GM12878 (cell line): Measurements from ENCODE around the gene ZNF574. TPM values are rescaled to one million over a fixed set of nuclear protein-coding genes. Genes with fewer than 3 reads are reported as not detected.

Experiments used
- ATAC-seq: fragments of 200-7000 bp; cut with Tn5 transposase; 3 replicates; pipeline ENCODE4 v1.9.1; 2020; ENCODE audit warnings: mild to moderate bottlenecking, moderate library complexity
- BruUV-seq: library from RNA; stranded (reverse); fragments of 400-500 nt; replicated peaks from 2 replicates; lab custom pipeline; 2021; lab: Mats Ljungman, UMichigan
- CTCF ChIA-PET: fragments of 300-600 bp; sonication (Branson Sonifier 250); formaldehyde crosslinking; extraction: SDS; loops from one replicate; lab custom pipeline; 2021; ENCODE audit warnings: inconsistent platforms; lab: Yijun Ruan, JAX
- POLR2A ChIA-PET: fragments of 350-600 bp; formaldehyde crosslinking; extraction: SDS; loops from one replicate; lab custom pipeline; 2021; ENCODE audit warnings: inconsistent platforms; lab: Charles Lee
- RAD21 ChIA-PET: fragments of 300-600 bp; sonication (Branson Sonifier 250); formaldehyde crosslinking; loops from one replicate; lab custom pipeline; 2023; ENCODE audit warnings: antibody characterized with exemption; ENCODE audit not compliant: unreplicated experiment; lab: Charles Lee
- SMC1A ChIA-PET: fragments of 300-600 bp; sonication (Branson Sonifier 250); formaldehyde crosslinking; loops from one replicate; lab custom pipeline; 2023; ENCODE audit not compliant: unreplicated experiment, uncharacterized antibody; lab: Charles Lee
- DNase-seq: peaks from one replicate; pipeline ENCODE4 v3.0.0-alpha.2; 2011; ENCODE audit warnings: low read depth, low spot score
- FAIRE-seq: peaks from 3 replicates; lab custom pipeline; 2011; peaks lifted over from hg19 to GRCh38; lab: Jason Lieb, UNC
- H2AFZ ChIP-seq: 2 replicates; pipeline ENCODE4 v1.6.0; 2011; ENCODE audit warnings: low read depth, low read length, control low read depth; ENCODE audit not compliant: control insufficient read depth
- H3K27ac ChIP-seq: 2 replicates; pipeline ENCODE4 v1.5.1; 2011; ENCODE audit warnings: control low read depth; ENCODE audit not compliant: control insufficient read depth, insufficient read depth
- H3K27me3 ChIP-seq, 2 experiments: replicated peaks in 1 of 2; 2 replicates each; pipeline versions ENCODE4 v1.6.0 to v1.6.1; 2011; ENCODE audit warnings: low read length in 1 of 2; ENCODE audit not compliant: control insufficient read depth in 2 of 2, insufficient read depth in 2 of 2
- H3K36me3 ChIP-seq, 2 experiments: 2 replicates each; pipeline ENCODE4 v1.5.1; 2011; ENCODE audit warnings: low read length in 1 of 2; ENCODE audit not compliant: control insufficient read depth in 2 of 2, insufficient read depth in 2 of 2
- H3K4me1 ChIP-seq: 2 replicates; pipeline ENCODE4 v1.6.1; 2011; ENCODE audit warnings: mild to moderate bottlenecking, low read length, moderate library complexity, mixed read lengths; ENCODE audit not compliant: control insufficient read depth, insufficient read depth
- H3K4me2 ChIP-seq: 2 replicates; pipeline ENCODE4 v1.6.0; 2011; ENCODE audit warnings: control low read depth; ENCODE audit not compliant: control insufficient read depth, insufficient read depth
- H3K4me3 ChIP-seq: fragments of 200-600 bp; sonication (generic); 2 replicates; pipeline ENCODE4 v1.5.1; 2016
- H3K79me2 ChIP-seq: 2 replicates; pipeline ENCODE4 v1.6.0; 2011; ENCODE audit warnings: low read length; ENCODE audit not compliant: control insufficient read depth, insufficient read depth
- H3K9ac ChIP-seq: 2 replicates; pipeline ENCODE4 v1.8.0; 2011; ENCODE audit warnings: low read length, control low read depth, mixed read lengths; ENCODE audit not compliant: control insufficient read depth, insufficient read depth
- H3K9me3 ChIP-seq: replicated peaks from 3 replicates; pipeline ENCODE4 v1.5.1; 2011; ENCODE audit warnings: mild to moderate bottlenecking, low read length; ENCODE audit not compliant: control insufficient read depth, insufficient read depth
- H4K20me1 ChIP-seq: 2 replicates; pipeline ENCODE4 v1.6.0; 2011; ENCODE audit not compliant: control insufficient read depth, insufficient read depth
- ATF7 ChIP-seq: fragments of 450-650 bp; IDR thresholded peaks from 2 replicates; pipeline ENCODE4 v1.6.1; 2016; ENCODE audit warnings: low read depth, mild to moderate bottlenecking
- BACH1 ChIP-seq: fragments of 450-650 bp; IDR thresholded peaks from 2 replicates; pipeline ENCODE4 v1.6.1; 2017; ENCODE audit warnings: mild to moderate bottlenecking, borderline replicate concordance
- CHD4 ChIP-seq: fragments of 200-600 bp; sonication (generic); IDR thresholded peaks from 2 replicates; pipeline ENCODE4 v1.6.1; 2016; ENCODE audit warnings: mild to moderate bottlenecking
- CREB1 ChIP-seq: IDR thresholded peaks from 2 replicates; pipeline ENCODE4 v1.6.1; 2012; ENCODE audit warnings: low read depth, mild to moderate bottlenecking, inconsistent platforms
- DPF2 ChIP-seq: fragments of 450-650 bp; IDR thresholded peaks from 2 replicates; pipeline ENCODE4 v1.6.1; 2017; ENCODE audit warnings: mild to moderate bottlenecking
- E2F4 ChIP-seq: IDR thresholded peaks from 2 replicates; pipeline ENCODE4 v1.6.1; 2012; ENCODE audit warnings: low read depth, low read length, improper control_type of control experiment
- NR2C1 ChIP-seq: fragments of 450-650 bp; IDR thresholded peaks from 2 replicates; pipeline ENCODE4 v1.6.1; 2017; ENCODE audit warnings: antibody characterized with exemption, mild to moderate bottlenecking, moderate library complexity
- RFX5 ChIP-seq: IDR thresholded peaks from 2 replicates; pipeline ENCODE4 v1.6.1; 2011; ENCODE audit warnings: low read depth, low read length, improper control_type of control experiment
- SPI1 ChIP-seq: IDR thresholded peaks from 2 replicates; pipeline ENCODE4 v1.6.1; 2011; ENCODE audit warnings: low read depth, mild to moderate bottlenecking, low read length, moderate library complexity, borderline replicate concordance; ENCODE audit not compliant: insufficient read depth
- YY1 ChIP-seq: IDR thresholded peaks from 2 replicates; pipeline ENCODE4 v1.6.1; 2011; ENCODE audit warnings: low read depth, mild to moderate bottlenecking, low read length
- WGBS: methylation state at CpG from one replicate; pipeline ENCODE4 v1.1.6; 2016; ENCODE audit warnings: low lambda C conversion rate; ENCODE audit not compliant: insufficient replicate concordance, insufficient coverage; ENCODE audit errors: missing lambda C conversion rate; 5-methylcytosine and 5-hydroxymethylcytosine counted together
- in situ Hi-C: fragments of 300-500 bp; cut with MboI; formaldehyde crosslinking; loops from 9 replicates; pipeline ENCODE4 v1.14.3; 2018; ENCODE audit warnings: mixed read lengths
- intact Hi-C: fragments of 100-400 bp; cut with micrococcal nuclease; formaldehyde crosslinking; loops from one replicate; pipeline ENCODE4 v1.14.2; 2022; ENCODE audit not compliant: unreplicated experiment
- polyA plus RNA-seq, 11 experiments: library from polyadenylated mRNA; depleted of rRNA in 4 of 11; unstranded in 6 of 11; stranded (reverse) in 5 of 11; fragments of >200 nt; fragmentation: Nextera tagmentation in 4 of 11; fragmentation: Illumina TruSeq in 1 of 11; extraction: Ambion mirVana in 4 of 11; extraction: Trizol in 1 of 11; gene quantifications; 1 replicate in 1 of 11; 2 replicates in 10 of 11; pipeline versions ENCODE4 v1.2.1 to v1.2.3, GENCODE V29; 2011 to 2016; ENCODE audit warnings: inconsistent platforms in 2 of 11, missing spikeins in 2 of 11, low read depth in 1 of 11
- total RNA-seq, 4 experiments: library from RNA; depleted of rRNA in 3 of 4; stranded (reverse); fragments of >200 nt in 3 of 4; fragmentation: Illumina TruSeq in 1 of 4; extraction: Trizol in 1 of 4; gene quantifications; 2 replicates each; pipeline versions ENCODE4 v1.2.1 to v1.2.3, GENCODE V29; 2013 to 2021
- TF ChIP-seq, protein P1 (sequence below): fragments of 450-650 bp; IDR thresholded peaks from 2 replicates; pipeline ENCODE4 v1.6.1; 2017; ENCODE audit warnings: low read depth, mild to moderate bottlenecking, moderate library complexity

Gene ZNF574
- total and polyA plus RNA-seq, 10 of the 15 experiments (the other 5 are each of a cell fraction or from before 2014, with no cell fraction given), result 0.32 to 25.6 (median 11.4) TPM

DNA sequence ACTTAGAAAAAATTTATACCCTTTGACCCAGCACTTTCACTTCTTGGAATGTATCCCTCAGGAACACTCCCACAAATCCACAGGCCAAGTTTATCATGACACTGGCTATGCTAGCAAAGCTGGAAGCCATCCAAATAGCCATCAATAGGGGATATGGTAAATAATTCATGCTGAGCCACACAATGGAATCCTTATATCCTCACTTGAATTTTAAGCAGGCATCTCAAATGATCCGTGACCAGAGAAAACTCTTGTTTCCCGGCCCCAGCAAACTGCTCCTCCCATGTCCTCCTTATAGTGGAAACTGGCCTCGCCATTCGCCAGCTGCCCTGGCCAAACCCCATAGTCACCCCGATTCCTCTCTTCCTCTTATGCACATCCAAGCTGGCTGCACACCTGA, 43.5 kb upstream of the ZNF574 start:
- intact Hi-C loops (no loop called here), in situ Hi-C loops (no loop called here)
- no peak overlapping the region for H3K9ac ChIP-seq
- H4K20me1 ChIP-seq, result no peaks in the 10 kb centered on the region
- no peaks in the 10 kb centered on the region for H3K4me1 ChIP-seq
- H3K4me3 ChIP-seq, result no peak overlapping the region
- DNase-seq, result no peak
- ChIA-PET CTCF (no interaction called here), SMC1A (no interaction called here), RAD21 (no interaction called here), POLR2A (no interaction called here)
- no TSS peak for BruUV-seq
- no peaks in the 10 kb centered on the region for H3K79me2 ChIP-seq
- TF ChIP-seq YY1 (no peak), NR2C1 (no peak), DPF2 (no peak), ATF7 (no peak), BACH1 (no peak), SPI1 (no peak), E2F4 (no peak), RFX5 (no peak), CHD4 (no peak), CREB1 (no peak)
- TF ChIP-seq, protein P1, sequence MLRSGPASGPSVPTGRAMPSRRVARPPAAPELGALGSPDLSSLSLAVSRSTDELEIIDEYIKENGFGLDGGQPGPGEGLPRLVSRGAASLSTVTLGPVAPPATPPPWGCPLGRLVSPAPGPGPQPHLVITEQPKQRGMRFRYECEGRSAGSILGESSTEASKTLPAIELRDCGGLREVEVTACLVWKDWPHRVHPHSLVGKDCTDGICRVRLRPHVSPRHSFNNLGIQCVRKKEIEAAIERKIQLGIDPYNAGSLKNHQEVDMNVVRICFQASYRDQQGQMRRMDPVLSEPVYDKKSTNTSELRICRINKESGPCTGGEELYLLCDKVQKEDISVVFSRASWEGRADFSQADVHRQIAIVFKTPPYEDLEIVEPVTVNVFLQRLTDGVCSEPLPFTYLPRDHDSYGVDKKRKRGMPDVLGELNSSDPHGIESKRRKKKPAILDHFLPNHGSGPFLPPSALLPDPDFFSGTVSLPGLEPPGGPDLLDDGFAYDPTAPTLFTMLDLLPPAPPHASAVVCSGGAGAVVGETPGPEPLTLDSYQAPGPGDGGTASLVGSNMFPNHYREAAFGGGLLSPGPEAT, result no peak
- 30% methylated on average over 5 of the region's 5 CpGs for WGBS
- no peak overlapping the region for H3K27ac ChIP-seq
- no peak for ATAC-seq
- H3K27me3 ChIP-seq, result peaks cover 0 to 2% of the 10 kb centered on the region in 2 experiments; a peak in 1 of 4 replicates
- no peak overlapping the region for H3K4me2 ChIP-seq
- FAIRE-seq, result no peak
- no peaks in the 10 kb centered on the region for H3K9me3 ChIP-seq
- no peaks in the 10 kb centered on the region for H3K36me3 ChIP-seq
- no peak overlapping the region for H2AFZ ChIP-seq
